ENCODE data around the gene CCSER2. TPM values are rescaled to one million over a fixed set of nuclear protein-coding genes. Genes with fewer than 3 reads are reported as not detected.

The CCSER2 gene
- total and polyA plus RNA-seq, 2 donors (not counting 1 experiment from before 2014, with no cell fraction given) = 6.0 to 45.9 TPM

DNA sequence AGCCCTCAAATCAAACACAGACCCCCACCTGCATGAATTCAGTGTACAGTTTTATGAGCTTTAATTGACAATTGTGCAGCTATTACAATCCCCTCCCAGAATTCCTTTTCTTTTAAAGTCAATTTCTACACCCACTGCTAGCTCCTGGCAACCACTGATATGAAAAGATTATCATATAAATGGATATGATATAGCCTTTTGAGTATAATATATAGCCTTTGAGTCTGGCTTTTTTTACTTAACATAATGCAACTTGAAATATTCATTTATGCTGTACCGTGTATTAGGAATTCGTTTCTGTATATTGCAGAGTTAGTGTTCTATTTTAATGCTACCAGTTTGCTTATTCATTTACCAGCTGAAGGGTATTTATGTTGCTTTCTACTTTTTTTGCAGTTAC is 127.7 kb downstream of the CCSER2 start:
- H3K27me3 Mint-ChIP-seq = no peaks in the 10 kb centered on the region
- Histone ChIP-seq H3K4me2 (replicated peaks; ENCODE audit: low read depth, low read length, poor library complexity, severe bottlenecking) (no peak overlapping the region), H3K9ac (ENCODE audit: low read length) (no peak overlapping the region), H3K36me3 (replicated peaks in 1 of 2; ENCODE audit: control extremely low read depth in 1 of 2, control insufficient read depth in 1 of 2, extremely low read depth in 1 of 2, insufficient read depth in 2 of 2, low read length in 1 of 2) (peaks cover 0 to 6% of the 10 kb centered on the region in 2 experiments), H3K27ac (ENCODE audit: low read length in 2 of 2) (no peak overlapping the region), H4K20me1 (ENCODE audit: control insufficient read depth, insufficient read depth, low read length, poor library complexity, severe bottlenecking) (no peaks in the 10 kb centered on the region), H3K79me2 (ENCODE audit: control insufficient read depth, insufficient read depth, low read length) (no peaks in the 10 kb centered on the region), H2AFZ (ENCODE audit: insufficient read depth, low read depth, low read length, poor library complexity, severe bottlenecking) (no peak overlapping the region), H3K27me3 (replicated peaks in 1 of 4; ENCODE audit: control extremely low read depth in 1 of 4, control insufficient read depth in 3 of 4, insufficient read depth in 4 of 4, low read length in 3 of 4) (no peaks in the 10 kb centered on the region), H3K9me3 (ENCODE audit: control extremely low read depth in 1 of 3, control insufficient read depth in 2 of 3, insufficient read depth in 1 of 3, low read length in 2 of 3) (peaks cover 0 to 8% (median 2%) of the 10 kb centered on the region in 3 donors), H3K4me1 (ENCODE audit: control insufficient read depth in 2 of 2, insufficient read depth in 2 of 2, low read length in 2 of 2) (no peaks in the 10 kb centered on the region), H3K4me3 (ENCODE audit: control extremely low read depth in 1 of 5, extremely low read depth in 1 of 5, insufficient read depth in 1 of 5, low read depth in 2 of 5, low read length in 4 of 5) (no peak overlapping the region)
- no peak overlapping the region for H3K27ac Mint-ChIP-seq
- no CpG with 5 or more reads among the region's 2 CpGs for WGBS (ENCODE audit: insufficient coverage)
- DNase-seq = no peak
- CTCF ChIA-PET = no interaction called here
- intact Hi-C loops (cut with micrococcal nuclease) = no loop called here
- ATAC-seq (ENCODE audit: low read depth) = no peak
- POLR2A ChIA-PET = no interaction called here
- H3K4me3 Mint-ChIP-seq = no peak overlapping the region
- no peaks in the 10 kb centered on the region for H3K4me1 Mint-ChIP-seq
- TF ChIP-seq, protein P1, sequence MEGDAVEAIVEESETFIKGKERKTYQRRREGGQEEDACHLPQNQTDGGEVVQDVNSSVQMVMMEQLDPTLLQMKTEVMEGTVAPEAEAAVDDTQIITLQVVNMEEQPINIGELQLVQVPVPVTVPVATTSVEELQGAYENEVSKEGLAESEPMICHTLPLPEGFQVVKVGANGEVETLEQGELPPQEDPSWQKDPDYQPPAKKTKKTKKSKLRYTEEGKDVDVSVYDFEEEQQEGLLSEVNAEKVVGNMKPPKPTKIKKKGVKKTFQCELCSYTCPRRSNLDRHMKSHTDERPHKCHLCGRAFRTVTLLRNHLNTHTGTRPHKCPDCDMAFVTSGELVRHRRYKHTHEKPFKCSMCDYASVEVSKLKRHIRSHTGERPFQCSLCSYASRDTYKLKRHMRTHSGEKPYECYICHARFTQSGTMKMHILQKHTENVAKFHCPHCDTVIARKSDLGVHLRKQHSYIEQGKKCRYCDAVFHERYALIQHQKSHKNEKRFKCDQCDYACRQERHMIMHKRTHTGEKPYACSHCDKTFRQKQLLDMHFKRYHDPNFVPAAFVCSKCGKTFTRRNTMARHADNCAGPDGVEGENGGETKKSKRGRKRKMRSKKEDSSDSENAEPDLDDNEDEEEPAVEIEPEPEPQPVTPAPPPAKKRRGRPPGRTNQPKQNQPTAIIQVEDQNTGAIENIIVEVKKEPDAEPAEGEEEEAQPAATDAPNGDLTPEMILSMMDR (IDR thresholded peaks at IDR 0.05) = no peak
- no peak for TF ChIP-seq EZH2 (IDR thresholded peaks at IDR 0.05; ENCODE audit: borderline replicate concordance, insufficient read depth, low read depth, low read length, poor library complexity, severe bottlenecking)
- peaks cover 7% of the 10 kb centered on the region for H3K9me3 Mint-ChIP-seq (ENCODE audit: insufficient read depth)

DNA sequence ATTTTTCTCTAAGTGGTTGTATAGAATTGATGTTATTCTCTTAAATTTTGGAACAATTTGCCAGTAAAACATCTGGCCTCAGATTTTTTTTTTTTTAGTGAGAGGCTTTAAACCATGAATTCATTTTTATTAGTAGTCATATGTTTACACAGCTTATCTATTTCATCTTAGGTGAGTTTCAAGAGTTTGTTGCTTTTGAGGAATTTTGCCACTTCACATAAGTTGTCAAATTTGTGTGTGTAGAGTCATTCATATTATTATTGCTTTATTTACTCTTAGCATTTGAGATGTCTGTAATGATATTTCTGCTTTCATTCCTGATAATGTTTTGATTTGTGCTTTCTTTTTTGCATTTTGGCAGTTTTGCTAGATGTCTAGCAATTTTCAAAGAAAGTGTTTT is 132.1 kb downstream of the CCSER2 start:
- no peak overlapping the region for H3K9ac ChIP-seq (ENCODE audit: low read length)
- H3K27ac ChIP-seq (ENCODE audit: low read length in 2 of 2) = no peak overlapping the region
- Mint-ChIP-seq H3K9me3 (ENCODE audit: insufficient read depth) (peaks cover 3% of the 10 kb centered on the region), H3K27me3 (no peaks in the 10 kb centered on the region), H3K27ac (no peak overlapping the region), H3K4me1 (peaks cover 4% of the 10 kb centered on the region), H3K4me3 (no peak overlapping the region)
- no peak for ATAC-seq (ENCODE audit: low read depth)
- CTCF ChIA-PET = no interaction called here
- no peak for DNase-seq
- POLR2A ChIA-PET = no interaction called here
- H3K4me2 ChIP-seq (replicated peaks; ENCODE audit: low read depth, low read length, poor library complexity, severe bottlenecking) = no peak overlapping the region
- H2AFZ ChIP-seq (ENCODE audit: insufficient read depth, low read depth, low read length, poor library complexity, severe bottlenecking) = no peak overlapping the region
- no peaks in the 10 kb centered on the region for H3K27me3 ChIP-seq (replicated peaks in 1 of 4; ENCODE audit: control extremely low read depth in 1 of 4, control insufficient read depth in 3 of 4, insufficient read depth in 4 of 4, low read length in 3 of 4)
- peaks cover 0 to 8% (median 0%) of the 10 kb centered on the region in 3 donors for H3K9me3 ChIP-seq (ENCODE audit: control extremely low read depth in 1 of 3, control insufficient read depth in 2 of 3, insufficient read depth in 1 of 3, low read length in 2 of 3)
- no peak overlapping the region for H3K4me3 ChIP-seq (ENCODE audit: control extremely low read depth in 1 of 5, extremely low read depth in 1 of 5, insufficient read depth in 1 of 5, low read depth in 2 of 5, low read length in 4 of 5)
- no peak for TF ChIP-seq EZH2 (IDR thresholded peaks at IDR 0.05; ENCODE audit: borderline replicate concordance, insufficient read depth, low read depth, low read length, poor library complexity, severe bottlenecking)
- TF ChIP-seq, protein P1 (IDR thresholded peaks at IDR 0.05) = no peak
- intact Hi-C loops (cut with micrococcal nuclease) = no loop called here
- H3K79me2 ChIP-seq (ENCODE audit: control insufficient read depth, insufficient read depth, low read length) = no peaks in the 10 kb centered on the region
- H4K20me1 ChIP-seq (ENCODE audit: control insufficient read depth, insufficient read depth, low read length, poor library complexity, severe bottlenecking) = no peaks in the 10 kb centered on the region
- H3K4me1 ChIP-seq (ENCODE audit: control insufficient read depth in 2 of 2, insufficient read depth in 2 of 2, low read length in 2 of 2) = no peaks in the 10 kb centered on the region
- H3K36me3 ChIP-seq (replicated peaks in 1 of 2; ENCODE audit: control extremely low read depth in 1 of 2, control insufficient read depth in 1 of 2, extremely low read depth in 1 of 2, insufficient read depth in 2 of 2, low read length in 1 of 2) = peaks cover 5 to 9% of the 10 kb centered on the region in 2 experiments
